Chondrocyte (in vitro differentiated cells): Measurements from ENCODE around the gene LRRC8E. TPM values are rescaled to one million over a fixed set of nuclear protein-coding genes. Genes with fewer than 3 reads are reported as not detected.
"Not testable (repeated sequence)": the region's sequence is repeated elsewhere in the genome, so short reads cannot be mapped to it uniquely, and the experiment has no call there.

Source experiments
- DNase-seq: peaks from one replicate; pipeline ENCODE4 v3.0.0; 2021; ENCODE audit warnings: mixed read lengths, low spot score
- H3K27ac Mint-ChIP-seq: one replicate; pipeline ENCODE4 v1.8.0; 2021; ENCODE audit warnings: mild to moderate bottlenecking, moderate library complexity, mixed read lengths; ENCODE audit not compliant: unreplicated experiment
- H3K27me3 Mint-ChIP-seq: 2 replicates; pipeline ENCODE4 v1.8.0; 2021; ENCODE audit warnings: low read depth, mixed read lengths
- H3K36me3 Mint-ChIP-seq: 2 replicates; pipeline ENCODE4 v1.8.0; 2021; ENCODE audit warnings: low read depth, mixed read lengths
- H3K4me1 Mint-ChIP-seq: 2 replicates; pipeline ENCODE4 v1.8.0; 2021; ENCODE audit warnings: low read depth, mild to moderate bottlenecking, mixed read lengths
- H3K4me3 Mint-ChIP-seq: one replicate; pipeline ENCODE4 v1.8.0; 2021; ENCODE audit warnings: mild to moderate bottlenecking, moderate library complexity, mixed read lengths; ENCODE audit not compliant: unreplicated experiment
- H3K9me3 Mint-ChIP-seq: 2 replicates; pipeline ENCODE4 v1.8.0; 2021; ENCODE audit warnings: low read depth, mixed read lengths
- CTCF ChIP-seq: fragments of 200-600 bp; sonication (generic); IDR thresholded peaks from 2 replicates; pipeline ENCODE4 v1.5.0; 2021; ENCODE audit warnings: antibody characterized with exemption, mild to moderate bottlenecking, moderate library complexity
- total RNA-seq: library from RNA; stranded (reverse); gene quantifications from 3 replicates; pipeline ENCODE4 v1.2.1, GENCODE V29; 2021

Gene LRRC8E
- total RNA-seq, 1 donor from 2014 or later = 6.9 TPM

- H3K4me1 Mint-ChIP-seq = peaks cover 6% of the 10 kb centered on the region
- no peak for DNase-seq
- no peaks in the 10 kb centered on the region for H3K9me3 Mint-ChIP-seq
- H3K27ac Mint-ChIP-seq = no peak overlapping the region
- no peaks in the 10 kb centered on the region for H3K36me3 Mint-ChIP-seq
- no peak overlapping the region for H3K4me3 Mint-ChIP-seq
- TF ChIP-seq CTCF = no peak
- no peaks in the 10 kb centered on the region for H3K27me3 Mint-ChIP-seq
These were observed 31.3 kb upstream of the LRRC8E start for GRCh38 chr19:7856679-7857663.

- DNase-seq = no peak
- H3K4me1 Mint-ChIP-seq = peaks cover 6% of the 10 kb centered on the region
- no peak overlapping the region for H3K4me3 Mint-ChIP-seq
- no peaks in the 10 kb centered on the region for H3K9me3 Mint-ChIP-seq
- no peaks in the 10 kb centered on the region for H3K36me3 Mint-ChIP-seq
- H3K27ac Mint-ChIP-seq = no peak overlapping the region
- TF ChIP-seq CTCF = no peak
- no peaks in the 10 kb centered on the region for H3K27me3 Mint-ChIP-seq
These were observed 30.6 kb upstream of the LRRC8E start for GRCh38 chr19:7857727-7858108.

GRCh38 chr19:7858109-7858770 lies 30.1 kb upstream of the LRRC8E start:
- no peak overlapping the region for H3K4me3 Mint-ChIP-seq

GRCh38 chr19:7859087-7859486 lies 29.2 kb upstream of the LRRC8E start:
- not testable (repeated sequence) for H3K4me1 Mint-ChIP-seq, H3K36me3 Mint-ChIP-seq, H3K9me3 Mint-ChIP-seq, H3K27me3 Mint-ChIP-seq, H3K4me3 Mint-ChIP-seq, DNase-seq, H3K27ac Mint-ChIP-seq

More at GRCh38 chr19:7858109-7858770, 30.1 kb upstream of the LRRC8E start:
- H3K27me3 Mint-ChIP-seq = no peaks in the 10 kb centered on the region
- DNase-seq = no peak
- peaks cover 2% of the 10 kb centered on the region for H3K4me1 Mint-ChIP-seq
- TF ChIP-seq CTCF = no peak
- no peak overlapping the region for H3K27ac Mint-ChIP-seq
- H3K9me3 Mint-ChIP-seq = no peaks in the 10 kb centered on the region
- no peaks in the 10 kb centered on the region for H3K36me3 Mint-ChIP-seq

- no peaks in the 10 kb centered on the region for H3K9me3 Mint-ChIP-seq
- H3K27ac Mint-ChIP-seq = no peak overlapping the region
- no peak for DNase-seq
- H3K36me3 Mint-ChIP-seq = no peaks in the 10 kb centered on the region
- no peak for TF ChIP-seq CTCF
- no peak overlapping the region for H3K4me3 Mint-ChIP-seq
- no peaks in the 10 kb centered on the region for H3K27me3 Mint-ChIP-seq
- H3K4me1 Mint-ChIP-seq = no peaks in the 10 kb centered on the region
These were observed 28.2 kb upstream of the LRRC8E start for GRCh38 chr19:7859831-7860713.
